NCI-H187 (cell line): ENCODE results near the gene PPP2R5A.
"Not testable (repeated sequence)": the region's sequence is repeated elsewhere in the genome, so short reads cannot be mapped to it uniquely, and the experiment has no call there.

Experiments used
- DNase-seq, 2 experiments: peaks; one replicate each; lab custom pipeline; 2025; lab: John Stamatoyannopoulos, UW

Gene PPP2R5A

GRCh38 chr1:212355230-212355969 lies 70.2 kb downstream of the PPP2R5A start:
- DNase-seq = no peak

GRCh38 chr1:212359794-212360479 lies 74.7 kb downstream of the PPP2R5A start:
- DNase-seq = no peak

- no peak for DNase-seq
These were observed 79.8 kb downstream of the PPP2R5A start for GRCh38 chr1:212364985-212365384.

- no peak for DNase-seq
These were observed 81.7 kb downstream of the PPP2R5A start for GRCh38 chr1:212366901-212367300.

- no peak for DNase-seq
These were observed 82.4 kb downstream of the PPP2R5A start for GRCh38 chr1:212367474-212368072.

- DNase-seq = no peak
These were observed 82.9 kb downstream of the PPP2R5A start for GRCh38 chr1:212368073-212368484.

- DNase-seq = no peak
These were observed 90.8 kb downstream of the PPP2R5A start for GRCh38 chr1:212375986-212376385.

- DNase-seq = no peak
These were observed 92.4 kb downstream of the PPP2R5A start for GRCh38 chr1:212377644-212378043.

GRCh38 chr1:212379366-212379765 lies 94.2 kb downstream of the PPP2R5A start:
- no peak for DNase-seq

GRCh38 chr1:212381397-212382035 lies 96.3 kb downstream of the PPP2R5A start:
- DNase-seq = no peak

GRCh38 chr1:212386029-212386428 lies 100.8 kb downstream of the PPP2R5A start:
- DNase-seq = no peak

GRCh38 chr1:212388985-212389716 lies 103.9 kb downstream of the PPP2R5A start:
- DNase-seq = no peak

GRCh38 chr1:212395678-212396437 lies 110.6 kb downstream of the PPP2R5A start:
- not testable (repeated sequence) for DNase-seq

- DNase-seq = no peak
These were observed 111.4 kb downstream of the PPP2R5A start for GRCh38 chr1:212396638-212397037.

GRCh38 chr1:212397171-212397570 lies 112.0 kb downstream of the PPP2R5A start:
- no peak for DNase-seq

- DNase-seq = no peak
These were observed 115.8 kb downstream of the PPP2R5A start for GRCh38 chr1:212401042-212401441.

GRCh38 chr1:212401838-212402582 lies 116.8 kb downstream of the PPP2R5A start:
- no peak for DNase-seq

- no peak for DNase-seq
These were observed 117.6 kb downstream of the PPP2R5A start for GRCh38 chr1:212402666-212403321.

- DNase-seq = no peak
These were observed 125.1 kb downstream of the PPP2R5A start for GRCh38 chr1:212410231-212410820.
